Occipital lobe (tissue), 2 donors: ENCODE measurements around the gene CRTC2. TPM values are rescaled to one million over a fixed set of nuclear protein-coding genes. Genes with fewer than 3 reads are reported as not detected.
A peak's percentile ranks its signal among the peaks of the same experiment; 100 is the strongest.

Experiments used
- DNase-seq: peaks from one replicate; lab custom pipeline; 2025; lab: John Stamatoyannopoulos, UW
- total RNA-seq: library from RNA; depleted of rRNA; stranded (reverse); fragments of >200 nt; gene quantifications from one replicate; pipeline ENCODE4 v1.2.3, GENCODE V29; 2014

CRTC2 gene
- total RNA-seq, 1 donor from 2014 or later: 2.8 TPM

- peak; percentile 58 for DNase-seq
These were observed 11.7 kb downstream of the CRTC2 start, which contains the start of gene DENND4B for GRCh38 chr1:153946622-153947241. DENND4B (minus strand) TSS chr1:153946718; CDS start chr1:153944374, 2,344 bp downstream.

- peak; percentile 66 for DNase-seq
These were observed 12.4 kb downstream of the CRTC2 start for GRCh38 chr1:153945795-153946621.

- no peak for DNase-seq
These were observed 13.1 kb downstream of the CRTC2 start for GRCh38 chr1:153945131-153945794.

GRCh38 chr1:153944827-153945117 is 13.6 kb downstream of the CRTC2 start:
- no peak for DNase-seq

GRCh38 chr1:153944005-153944826 is 14.2 kb downstream of the CRTC2 start:
- DNase-seq: no peak

- DNase-seq: no peak
These were observed 15.5 kb downstream of the CRTC2 start for GRCh38 chr1:153942766-153943549.

GRCh38 chr1:153941826-153942725 is 16.3 kb downstream of the CRTC2 start:
- DNase-seq: no peak

GRCh38 chr1:153940756-153941155 is 17.7 kb downstream of the CRTC2 start:
- no peak for DNase-seq

- DNase-seq: no peak
These were observed 18.9 kb downstream of the CRTC2 start for GRCh38 chr1:153939476-153939875.

GRCh38 chr1:153938996-153939395 is 19.4 kb downstream of the CRTC2 start:
- DNase-seq: no peak

GRCh38 chr1:153937331-153937730 is 21.1 kb downstream of the CRTC2 start:
- no peak for DNase-seq

GRCh38 chr1:153936011-153936802 is 22.2 kb downstream of the CRTC2 start:
- DNase-seq: no peak

GRCh38 chr1:153934746-153935145 is 23.7 kb downstream of the CRTC2 start:
- no peak for DNase-seq

GRCh38 chr1:153933955-153934354 is 24.5 kb downstream of the CRTC2 start:
- DNase-seq: no peak

GRCh38 chr1:153933430-153933829 is 25.0 kb downstream of the CRTC2 start:
- DNase-seq: no peak

GRCh38 chr1:153932156-153933131 is 26.0 kb downstream of the CRTC2 start:
- no peak for DNase-seq
